Non-pigmented ciliary epithelial cell (primary cell): ENCODE data around the gene PCDHA8.
"Not testable (repeated sequence)": the region's sequence is repeated elsewhere in the genome, so short reads cannot be mapped to it uniquely, and the experiment has no call there.

ENCODE experiments used
- DNase-seq: peaks from one replicate; pipeline ENCODE4 v3.0.0-alpha.2; 2010; ENCODE audit warnings: low read depth

PCDHA8 gene

GRCh38 chr5:140827704-140828361 is 13.2 kb upstream of the PCDHA8 start, which contains the start of gene PCDHA6:
Gene PCDHA6 (plus strand): TSS chr5:140827960. CDS start chr5:140828092, 132 bp downstream.
- no peak for DNase-seq

GRCh38 chr5:140828362-140828737 is 12.6 kb upstream of the PCDHA8 start:
- DNase-seq = no peak

DNA sequence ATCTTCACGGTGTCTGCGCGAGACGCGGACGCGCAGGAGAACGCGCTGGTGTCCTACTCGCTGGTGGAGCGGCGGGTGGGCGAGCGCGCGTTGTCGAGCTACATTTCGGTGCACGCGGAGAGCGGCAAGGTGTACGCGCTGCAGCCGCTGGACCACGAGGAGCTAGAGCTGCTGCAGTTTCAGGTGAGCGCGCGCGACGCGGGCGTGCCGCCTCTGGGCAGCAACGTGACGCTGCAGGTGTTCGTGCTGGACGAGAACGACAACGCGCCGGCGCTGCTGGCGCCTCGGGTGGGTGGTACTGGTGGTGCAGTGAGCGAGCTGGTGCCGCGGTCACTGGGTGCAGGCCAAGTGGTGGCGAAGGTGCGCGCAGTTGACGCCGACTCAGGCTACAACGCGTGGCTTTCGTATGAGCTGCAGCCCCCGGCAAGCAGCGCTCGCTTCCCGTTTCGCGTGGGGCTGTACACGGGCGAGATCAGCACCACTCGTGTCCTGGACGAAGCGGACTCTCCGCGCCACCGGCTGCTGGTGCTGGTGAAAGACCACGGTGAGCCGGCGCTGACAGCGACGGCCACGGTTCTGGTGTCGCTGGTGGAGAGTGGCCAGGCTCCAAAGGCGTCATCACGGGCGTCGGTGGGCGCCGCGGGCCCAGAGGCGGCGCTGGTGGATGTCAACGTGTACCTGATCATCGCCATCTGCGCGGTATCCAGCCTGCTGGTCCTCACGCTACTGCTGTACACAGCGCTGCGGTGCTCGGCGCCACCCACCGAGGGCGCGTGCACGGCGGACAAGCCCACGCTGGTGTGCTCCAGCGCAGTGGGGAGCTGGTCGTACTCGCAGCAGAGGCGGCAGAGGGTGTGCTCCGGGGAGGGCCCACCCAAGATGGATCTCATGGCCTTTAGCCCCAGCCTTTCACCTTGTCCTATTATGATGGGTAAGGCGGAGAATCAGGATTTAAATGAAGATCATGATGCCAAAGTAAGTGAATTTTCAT is 11.2 kb upstream of the PCDHA8 start:
- not testable (repeated sequence) for DNase-seq

GRCh38 chr5:140833993-140834392 is 7.0 kb upstream of the PCDHA8 start, which contains the start of gene PCDHA7:
Gene PCDHA7 (plus strand): TSS chr5:140834269. CDS start chr5:140834384, 115 bp downstream.
- no peak for DNase-seq

GRCh38 chr5:140834439-140835008 is 6.5 kb upstream of the PCDHA8 start:
- not testable (repeated sequence) for DNase-seq

GRCh38 chr5:140835622-140836510 is 5.1 kb upstream of the PCDHA8 start:
- DNase-seq = no peak

DNA sequence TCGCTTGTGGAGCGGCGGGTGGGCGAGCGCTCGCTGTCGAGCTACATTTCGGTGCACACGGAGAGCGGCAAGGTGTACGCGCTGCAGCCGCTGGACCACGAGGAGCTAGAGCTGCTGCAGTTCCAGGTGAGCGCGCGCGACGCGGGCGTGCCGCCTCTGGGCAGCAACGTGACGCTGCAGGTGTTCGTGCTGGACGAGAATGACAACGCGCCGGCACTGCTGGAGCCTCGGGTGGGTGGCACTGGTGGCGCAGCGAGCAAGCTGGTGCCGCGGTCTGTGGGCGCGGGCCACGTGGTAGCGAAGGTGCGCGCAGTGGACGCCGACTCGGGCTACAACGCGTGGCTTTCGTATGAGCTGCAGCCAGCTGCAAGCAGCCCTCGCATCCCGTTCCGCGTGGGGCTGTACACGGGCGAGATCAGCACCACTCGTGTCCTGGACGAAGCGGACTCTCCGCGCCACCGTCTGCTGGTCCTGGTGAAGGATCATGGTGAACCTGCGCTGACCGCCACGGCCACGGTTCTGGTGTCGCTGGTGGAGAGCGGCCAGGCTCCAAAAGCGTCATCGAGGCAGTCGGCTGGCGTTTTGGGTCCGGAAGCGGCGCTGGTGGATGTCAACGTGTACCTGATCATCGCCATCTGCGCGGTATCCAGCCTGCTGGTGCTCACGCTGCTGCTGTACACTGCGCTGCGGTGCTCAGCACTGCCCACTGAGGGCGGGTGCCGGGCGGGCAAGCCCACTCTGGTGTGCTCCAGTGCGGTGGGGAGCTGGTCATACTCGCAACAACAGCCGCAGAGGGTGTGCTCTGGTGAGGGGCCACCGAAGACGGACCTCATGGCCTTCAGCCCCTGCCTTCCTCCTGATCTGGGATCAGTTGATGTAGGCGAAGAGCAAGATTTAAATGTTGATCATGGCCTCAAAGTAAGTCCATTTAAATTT is 2.1 kb downstream of the PCDHA8 start:
- no peak for DNase-seq

DNA sequence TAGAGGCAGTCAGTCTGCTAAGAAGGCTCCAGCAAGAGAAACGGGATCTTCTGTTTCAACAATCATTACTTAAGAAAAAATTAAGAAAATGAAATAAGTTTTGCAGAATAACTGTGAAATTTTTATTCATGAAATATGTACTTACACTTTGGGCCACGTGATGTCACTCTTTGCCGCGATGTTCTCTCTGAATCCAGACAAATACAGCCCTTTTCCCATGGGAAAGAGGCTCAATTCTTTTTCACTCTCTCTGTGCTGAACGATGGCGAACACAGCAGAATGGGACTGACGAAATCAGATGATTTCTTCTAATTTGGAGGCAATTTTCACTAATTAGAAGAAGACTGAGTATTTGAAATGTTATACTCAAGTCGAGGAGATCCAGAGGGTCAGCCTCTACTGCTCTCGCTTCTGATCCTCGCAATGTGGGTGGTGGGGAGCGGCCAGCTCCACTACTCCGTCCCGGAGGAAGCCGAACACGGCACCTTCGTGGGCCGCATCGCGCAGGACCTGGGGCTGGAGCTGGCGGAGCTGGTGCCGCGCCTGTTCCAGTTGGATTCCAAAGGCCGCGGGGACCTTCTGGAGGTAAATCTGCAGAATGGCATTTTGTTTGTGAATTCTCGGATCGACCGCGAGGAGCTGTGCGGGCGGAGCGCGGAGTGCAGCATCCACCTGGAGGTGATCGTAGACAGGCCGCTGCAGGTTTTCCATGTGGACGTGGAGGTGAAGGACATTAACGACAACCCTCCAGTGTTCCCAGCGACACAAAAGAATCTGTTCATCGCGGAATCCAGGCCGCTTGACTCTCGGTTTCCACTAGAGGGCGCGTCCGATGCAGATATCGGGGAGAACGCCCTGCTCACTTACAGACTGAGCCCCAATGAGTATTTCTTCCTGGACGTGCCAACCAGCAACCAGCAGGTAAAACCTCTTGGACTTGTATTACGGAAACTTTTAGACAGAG is 7.4 kb downstream of the PCDHA8 start, which contains the start of gene PCDHA9:
Gene PCDHA9 (plus strand): TSS at position 244 of the 964 bp plus-strand sequence. CDS start 114 bp downstream, at position 358.
- DNase-seq = not testable (repeated sequence)

DNA sequence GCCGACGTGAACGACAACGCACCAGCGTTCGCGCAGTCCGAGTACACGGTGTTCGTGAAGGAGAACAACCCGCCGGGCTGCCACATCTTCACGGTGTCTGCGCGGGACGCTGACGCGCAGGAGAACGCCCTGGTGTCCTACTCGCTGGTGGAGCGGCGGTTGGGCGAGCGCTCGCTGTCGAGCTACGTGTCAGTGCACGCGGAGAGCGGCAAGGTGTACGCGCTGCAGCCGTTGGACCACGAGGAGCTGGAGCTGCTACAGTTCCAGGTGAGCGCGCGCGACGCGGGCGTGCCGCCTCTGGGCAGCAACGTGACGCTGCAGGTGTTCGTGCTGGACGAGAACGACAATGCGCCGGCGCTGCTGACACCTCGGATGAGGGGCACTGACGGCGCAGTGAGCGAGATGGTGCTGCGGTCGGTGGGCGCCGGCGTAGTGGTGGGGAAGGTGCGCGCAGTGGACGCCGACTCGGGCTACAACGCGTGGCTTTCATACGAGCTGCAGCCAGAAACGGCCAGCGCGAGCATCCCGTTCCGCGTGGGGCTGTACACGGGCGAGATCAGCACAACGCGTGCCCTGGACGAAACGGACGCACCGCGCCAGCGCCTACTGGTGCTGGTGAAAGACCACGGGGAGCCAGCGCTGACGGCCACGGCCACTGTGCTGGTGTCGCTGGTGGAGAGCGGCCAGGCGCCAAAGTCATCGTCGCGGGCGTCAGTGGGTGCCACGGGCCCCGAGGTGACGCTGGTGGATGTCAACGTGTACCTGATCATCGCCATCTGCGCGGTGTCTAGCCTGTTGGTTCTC is 9.0 kb downstream of the PCDHA8 start:
- DNase-seq = not testable (repeated sequence)

DNA sequence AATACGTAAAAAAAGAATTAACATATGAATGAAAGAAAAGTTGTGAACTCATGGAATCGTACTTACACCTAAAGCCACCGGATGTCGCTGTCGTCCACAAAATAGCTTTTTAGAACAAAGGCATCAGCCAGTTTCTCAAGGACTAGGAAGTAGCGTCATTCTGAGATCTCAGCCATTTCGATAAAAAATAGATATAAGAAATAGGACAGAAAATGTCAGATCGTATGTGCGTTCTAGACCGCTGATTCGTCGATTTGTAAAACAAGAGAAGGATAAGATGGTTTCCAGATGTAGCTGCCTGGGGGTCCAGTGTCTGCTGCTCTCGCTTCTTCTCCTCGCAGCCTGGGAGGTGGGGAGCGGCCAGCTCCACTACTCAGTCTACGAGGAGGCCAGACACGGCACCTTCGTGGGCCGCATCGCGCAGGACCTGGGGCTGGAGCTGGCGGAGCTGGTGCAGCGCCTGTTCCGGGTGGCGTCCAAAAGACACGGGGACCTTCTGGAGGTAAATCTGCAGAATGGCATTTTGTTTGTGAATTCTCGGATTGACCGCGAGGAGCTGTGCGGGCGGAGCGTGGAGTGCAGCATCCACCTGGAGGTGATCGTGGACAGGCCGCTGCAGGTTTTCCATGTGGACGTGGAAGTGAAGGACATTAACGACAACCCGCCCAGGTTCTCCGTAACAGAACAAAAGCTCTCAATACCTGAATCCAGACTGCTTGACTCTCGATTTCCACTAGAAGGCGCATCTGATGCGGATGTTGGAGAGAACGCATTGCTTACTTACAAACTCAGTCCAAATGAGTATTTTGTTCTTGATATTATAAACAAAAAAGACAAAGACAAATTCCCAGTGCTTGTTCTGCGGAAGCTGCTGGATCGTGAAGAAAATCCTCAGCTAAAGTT is 15.0 kb downstream of the PCDHA8 start, which contains the start of gene PCDHA10:
Gene PCDHA10 (plus strand): TSS at position 126 of the 903 bp plus-strand sequence. CDS start 152 bp downstream, at position 278.
- DNase-seq = no peak

- DNase-seq = no peak
Measured at GRCh38 chr5:140857177-140857986, 16.4 kb downstream of the PCDHA8 start.

DNA sequence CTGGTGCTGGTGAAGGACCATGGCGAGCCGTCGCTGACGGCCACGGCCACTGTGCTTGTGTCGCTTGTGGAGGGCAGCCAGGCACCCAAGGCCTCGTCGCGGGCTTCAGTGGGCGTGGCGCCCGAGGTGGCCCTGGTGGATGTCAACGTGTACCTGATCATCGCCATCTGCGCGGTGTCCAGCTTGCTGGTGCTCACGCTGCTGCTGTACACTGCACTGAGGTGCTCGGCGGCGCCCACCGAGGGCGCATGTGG is 16.9 kb downstream of the PCDHA8 start:
- DNase-seq = no peak

DNA sequence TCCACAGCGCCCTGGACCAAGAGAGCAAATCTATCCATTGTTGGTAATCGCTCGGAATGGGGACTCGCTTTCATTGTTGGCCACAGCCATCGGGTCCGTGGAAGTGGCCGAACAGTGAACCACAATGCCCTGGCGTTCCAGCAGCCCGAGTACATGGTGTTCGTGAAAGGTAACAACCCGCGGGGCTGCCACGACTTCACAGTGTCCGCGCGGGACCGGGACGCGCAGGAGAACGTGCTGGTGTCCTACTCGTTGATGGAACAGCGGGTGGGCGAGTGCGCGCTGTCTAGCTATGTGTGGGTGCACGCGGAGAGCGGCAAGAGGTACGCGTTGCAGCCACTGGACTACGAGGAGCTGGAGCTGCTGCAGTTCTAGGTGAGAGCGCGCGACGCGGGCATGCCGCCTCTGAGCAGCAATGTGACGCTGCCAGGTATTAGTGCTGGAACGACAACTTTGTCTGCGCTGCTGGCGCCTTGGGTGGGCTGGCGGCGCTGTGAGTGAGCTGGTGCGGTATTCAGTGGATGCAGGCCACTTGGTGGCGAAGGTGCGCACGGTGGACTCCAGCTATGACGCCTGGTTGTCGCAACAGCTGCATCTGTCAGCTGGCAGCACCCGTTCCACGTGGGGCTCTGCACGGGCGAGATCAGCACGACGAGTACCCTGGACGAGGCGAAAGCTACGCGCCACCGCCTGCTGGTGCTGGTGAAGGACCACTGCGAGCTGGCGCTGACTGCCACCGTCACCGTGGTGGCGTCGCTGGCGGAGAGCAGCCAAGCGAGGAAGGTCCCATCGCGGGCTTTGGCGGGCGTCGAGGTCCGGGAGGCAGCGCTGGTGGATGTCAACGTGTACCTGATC is 21.7 kb downstream of the PCDHA8 start:
- DNase-seq = no peak

DNA sequence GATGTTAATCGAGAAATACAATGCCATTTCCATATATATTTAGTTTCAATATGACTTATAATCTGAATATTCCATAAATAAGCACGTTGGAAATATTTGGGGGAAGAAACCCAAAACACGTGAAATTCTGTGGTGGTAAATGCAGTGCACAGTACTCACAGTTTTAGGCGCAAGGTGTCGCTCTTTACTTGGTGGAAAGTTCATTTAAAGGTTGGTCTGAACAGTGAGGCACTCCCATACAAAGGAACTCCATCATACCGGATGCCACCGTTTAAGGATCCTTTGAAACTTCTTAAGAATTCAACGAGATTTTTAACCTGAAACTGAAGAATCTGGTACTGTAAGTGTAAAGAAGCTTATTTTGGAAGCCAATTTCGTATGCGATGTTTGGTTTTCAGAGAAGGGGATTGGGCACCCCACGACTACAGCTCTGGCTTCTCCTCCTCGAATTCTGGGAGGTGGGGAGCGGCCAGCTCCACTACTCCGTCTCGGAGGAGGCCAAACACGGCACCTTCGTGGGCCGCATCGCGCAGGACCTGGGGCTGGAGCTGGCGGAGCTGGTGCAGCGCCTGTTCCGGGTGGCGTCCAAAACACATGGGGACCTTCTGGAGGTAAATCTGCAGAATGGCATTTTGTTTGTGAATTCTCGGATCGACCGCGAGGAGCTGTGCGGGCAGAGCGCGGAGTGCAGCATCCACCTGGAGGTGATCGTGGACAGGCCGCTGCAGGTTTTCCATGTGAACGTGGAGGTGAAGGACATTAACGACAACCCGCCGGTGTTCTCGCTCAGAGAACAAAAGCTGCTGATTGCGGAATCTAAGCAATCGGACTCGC is 28.0 kb downstream of the PCDHA8 start, which contains the start of gene PCDHA11:
Gene PCDHA11 (plus strand): TSS at position 237 of the 834 bp plus-strand sequence. CDS start 147 bp downstream, at position 384.
- no peak for DNase-seq
